Spleen (tissue), 11 donors: ENCODE results near the gene MBD2. TPM values are rescaled to one million over a fixed set of nuclear protein-coding genes. Genes with fewer than 3 reads are reported as not detected.

ENCODE experiments used
- DNase-seq: peaks from one replicate; pipeline ENCODE4 v3.0.0-alpha.2; 2020
- H3K27ac ChIP-seq, 8 donors: fragments of 200-600 bp; sonication (generic) in 7 of 8; 1 replicate in 4 of 8; 2 replicates in 4 of 8; pipeline versions ENCODE4 v1.5.0 to v1.8.0; 2016 to 2021; ENCODE audit warnings: inconsistent platforms in 4 of 8, mild to moderate bottlenecking in 4 of 8, moderate library complexity in 1 of 8
- H3K27me3 ChIP-seq, 7 donors: fragments of 200-600 bp; sonication (generic) in 6 of 7; replicated peaks in 1 of 7; 1 replicate in 4 of 7; 2 replicates in 3 of 7; pipeline versions ENCODE4 v1.5.0 to v1.8.0; 2016 to 2021; ENCODE audit warnings: inconsistent platforms in 3 of 7, mild to moderate bottlenecking in 1 of 7
- H3K36me3 ChIP-seq, 6 donors: fragments of 200-600 bp; sonication (generic) in 5 of 6; 1 replicate in 4 of 6; 2 replicates in 2 of 6; pipeline versions ENCODE4 v1.5.0 to v1.8.0; 2016 to 2021; ENCODE audit warnings: inconsistent platforms in 2 of 6
- H3K4me1 ChIP-seq, 6 donors: fragments of 200-600 bp; sonication (generic) in 5 of 6; 1 replicate in 3 of 6; 2 replicates in 3 of 6; pipeline versions ENCODE4 v1.5.0 to v1.8.0; 2016 to 2021; ENCODE audit warnings: inconsistent platforms in 3 of 6
- H3K4me3 ChIP-seq, 8 donors: fragments of 200-600 bp; sonication (generic) in 7 of 8; 1 replicate in 4 of 8; 2 replicates in 4 of 8; pipeline versions ENCODE4 v1.5.0 to v1.8.0; 2016 to 2021; ENCODE audit warnings: inconsistent platforms in 4 of 8, mild to moderate bottlenecking in 4 of 8, moderate library complexity in 2 of 8
- H3K9me3 ChIP-seq, 8 donors: fragments of 200-600 bp; sonication (generic) in 7 of 8; 1 replicate in 4 of 8; 2 replicates in 4 of 8; pipeline versions ENCODE4 v1.5.0 to v1.8.0; 2016 to 2021; ENCODE audit warnings: inconsistent platforms in 4 of 8
- POLR2A ChIP-seq, 3 donors: fragments of 450-650 bp; IDR thresholded peaks; one replicate each; pipeline ENCODE4 v1.5.1; 2017; ENCODE audit warnings: antibody characterized with exemption in 3 of 3, mild to moderate bottlenecking in 1 of 3
- POLR2AphosphoS5 ChIP-seq, 3 donors: sonication (generic); formaldehyde crosslinking; IDR thresholded peaks; one replicate each; pipeline ENCODE4 v1.5.1; 2017; ENCODE audit warnings: antibody characterized with exemption in 3 of 3
- WGBS, 5 donors: extraction: QIAGEN DNeasy Blood & Tissue Kit in 3 of 5; methylation state at CpG; one replicate each; pipeline versions ENCODE4 v1.1.5 to v1.1.7; 2013 to 2018; 5-methylcytosine and 5-hydroxymethylcytosine counted together
- intact Hi-C: fragments of 100-400 bp; cut with DNase I; formaldehyde crosslinking; loops from one replicate; pipeline ENCODE4 v1.15.0; 2023; ENCODE audit warnings: low total_unique reads
- polyA plus RNA-seq, 3 donors: library from polyadenylated mRNA; stranded (reverse); fragments of 200-250 nt; gene quantifications; one replicate each; pipeline ENCODE4 v1.2.1, GENCODE V29; 2013
- total RNA-seq, 7 donors: library from RNA; depleted of rRNA in 3 of 7; stranded (reverse); fragments of >200 nt in 3 of 7; fragmentation: NEBNext Ultra II Directional in 4 of 7; extraction: Animal tissue kit (Norgen Biotek cat#: 25700) in 4 of 7; gene quantifications; one replicate each; pipeline versions ENCODE4 v1.1.0 to v1.2.1, GENCODE V29; 2016 to 2021
- TF ChIP-seq, protein P1 (sequence below), 11 experiments: fragments of 200-600 bp in 7 of 11; fragments of 450-650 bp in 4 of 11; sonication (generic) in 4 of 11; IDR thresholded peaks in 8 of 11; conservative IDR thresholded peaks in 3 of 11; 1 replicate in 7 of 11; 2 replicates in 4 of 11; pipeline versions ENCODE4 v1.4.0 to v1.8.0; 2016 to 2021; ENCODE audit warnings: antibody characterized with exemption in 11 of 11, inconsistent platforms in 4 of 11, mild to moderate bottlenecking in 1 of 11
- donor health status: healthy with polysubstance abuse.
- donor health status: DM: no; HTN: no; CAD: no; lungs with moderate emphysema.
- donor health status: DM: no; HTN: no; CAD: no.
- donor health status: Bipolar disorder and iron deficiency.
- donor health status: healthy.
- donor health status: DM: no; HTN: no; CAD: no.
- donor health status: DM: yes; HTN: yes; CAD: no.

Gene MBD2
- total and polyA plus RNA-seq, 10 donors: 40.7 to 119 (median 54.9) TPM

DNA sequence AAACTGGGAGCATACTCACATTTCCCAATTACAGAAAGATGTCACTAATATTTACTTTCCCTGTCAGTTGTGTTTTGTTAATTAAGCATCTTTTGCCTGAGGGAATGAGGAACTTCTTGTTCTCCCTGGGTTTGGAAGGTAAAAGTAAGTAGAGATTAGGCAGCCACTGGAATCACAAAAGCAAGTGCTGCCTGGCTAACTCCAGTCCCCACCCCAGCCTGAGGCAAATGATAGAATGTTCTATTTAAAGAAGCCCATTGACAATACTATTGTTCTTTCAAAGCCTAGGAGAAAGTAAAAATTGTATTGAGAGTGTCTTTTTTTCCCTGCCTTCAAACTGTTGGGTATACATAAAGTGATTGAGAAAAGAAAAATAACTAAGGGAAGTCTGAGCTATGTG, 93.8 kb downstream of the MBD2 start:
- no peak for DNase-seq
- H3K4me3 ChIP-seq: no peak overlapping the region
- intact Hi-C loops: no loop called here
- H3K4me1 ChIP-seq: no peaks in the 10 kb centered on the region
- H3K9me3 ChIP-seq: no peaks in the 10 kb centered on the region
- H3K27ac ChIP-seq: no peak overlapping the region
- H3K36me3 ChIP-seq: no peaks in the 10 kb centered on the region
- no peaks in the 10 kb centered on the region for H3K27me3 ChIP-seq
- TF ChIP-seq POLR2AphosphoS5 (IDR thresholded peaks at IDR 0.05) (no peak), POLR2A (IDR thresholded peaks at IDR 0.05) (no peak)
- TF ChIP-seq, protein P1, sequence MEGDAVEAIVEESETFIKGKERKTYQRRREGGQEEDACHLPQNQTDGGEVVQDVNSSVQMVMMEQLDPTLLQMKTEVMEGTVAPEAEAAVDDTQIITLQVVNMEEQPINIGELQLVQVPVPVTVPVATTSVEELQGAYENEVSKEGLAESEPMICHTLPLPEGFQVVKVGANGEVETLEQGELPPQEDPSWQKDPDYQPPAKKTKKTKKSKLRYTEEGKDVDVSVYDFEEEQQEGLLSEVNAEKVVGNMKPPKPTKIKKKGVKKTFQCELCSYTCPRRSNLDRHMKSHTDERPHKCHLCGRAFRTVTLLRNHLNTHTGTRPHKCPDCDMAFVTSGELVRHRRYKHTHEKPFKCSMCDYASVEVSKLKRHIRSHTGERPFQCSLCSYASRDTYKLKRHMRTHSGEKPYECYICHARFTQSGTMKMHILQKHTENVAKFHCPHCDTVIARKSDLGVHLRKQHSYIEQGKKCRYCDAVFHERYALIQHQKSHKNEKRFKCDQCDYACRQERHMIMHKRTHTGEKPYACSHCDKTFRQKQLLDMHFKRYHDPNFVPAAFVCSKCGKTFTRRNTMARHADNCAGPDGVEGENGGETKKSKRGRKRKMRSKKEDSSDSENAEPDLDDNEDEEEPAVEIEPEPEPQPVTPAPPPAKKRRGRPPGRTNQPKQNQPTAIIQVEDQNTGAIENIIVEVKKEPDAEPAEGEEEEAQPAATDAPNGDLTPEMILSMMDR (IDR thresholded peaks at IDR 0.05 in 8 of 11, conservative IDR thresholded peaks at IDR 0.05 in 3 of 11): no peak

DNA sequence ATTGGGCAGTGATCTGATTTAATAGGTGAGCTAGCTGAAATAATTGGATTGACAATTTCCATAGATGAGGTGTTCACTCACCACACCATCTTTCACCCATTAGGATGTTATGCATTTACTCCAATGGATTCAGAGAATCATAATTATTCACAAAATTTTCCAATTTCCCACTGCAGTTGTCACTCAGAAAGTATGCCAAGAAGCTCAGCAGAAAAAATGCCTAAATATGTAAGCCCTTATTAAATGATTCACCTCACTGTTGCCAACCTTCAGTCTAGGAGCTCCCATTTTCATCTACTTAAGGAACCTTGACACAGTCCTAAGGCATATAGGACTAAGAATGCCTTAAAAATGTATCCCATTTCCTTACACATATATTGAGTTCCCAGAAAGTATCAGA, 94.3 kb downstream of the MBD2 start:
- Histone ChIP-seq H3K36me3 (no peaks in the 10 kb centered on the region), H3K9me3 (no peaks in the 10 kb centered on the region), H3K4me3 (no peak overlapping the region), H3K4me1 (no peaks in the 10 kb centered on the region), H3K27me3 (no peaks in the 10 kb centered on the region), H3K27ac (no peak overlapping the region)
- no peak for DNase-seq
- intact Hi-C loops: no loop called here
- TF ChIP-seq POLR2A (IDR thresholded peaks at IDR 0.05) (no peak), POLR2AphosphoS5 (IDR thresholded peaks at IDR 0.05) (no peak)
- TF ChIP-seq, protein P1 (IDR thresholded peaks at IDR 0.05 in 8 of 11, conservative IDR thresholded peaks at IDR 0.05 in 3 of 11): no peak

DNA sequence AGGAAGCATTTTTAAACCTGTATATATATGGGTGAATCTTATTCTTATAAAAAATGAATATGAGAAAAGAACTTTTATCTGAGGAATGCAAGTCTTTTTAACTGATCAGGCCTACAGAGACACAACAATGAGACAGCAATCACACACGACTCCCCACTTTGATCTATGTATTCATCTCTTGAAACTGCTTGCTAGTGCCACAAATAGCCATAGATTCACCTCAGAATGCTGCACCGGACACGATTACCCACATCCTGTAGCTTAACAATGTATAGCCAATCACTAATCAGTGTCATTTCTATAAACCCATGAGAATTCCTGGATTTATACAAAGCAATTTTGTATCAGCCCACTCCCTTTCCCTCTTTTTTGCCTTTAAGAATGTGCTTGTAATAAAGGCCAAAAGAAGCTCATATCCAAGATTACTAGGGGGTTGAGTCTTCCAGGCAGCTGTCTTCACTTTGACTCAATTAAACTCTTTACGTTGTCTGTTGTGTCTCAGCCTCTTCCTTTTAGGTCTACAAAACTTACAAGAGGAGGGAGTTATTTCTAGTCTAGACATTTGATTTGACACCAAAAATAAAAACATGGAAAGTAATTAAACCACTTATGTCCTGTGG, 94.9 kb downstream of the MBD2 start:
- intact Hi-C loops: no loop called here
- no peak overlapping the region for H3K27ac ChIP-seq
- H3K4me1 ChIP-seq: no peaks in the 10 kb centered on the region
- TF ChIP-seq POLR2A (IDR thresholded peaks at IDR 0.05): no peak
- no peak for TF ChIP-seq POLR2AphosphoS5 (IDR thresholded peaks at IDR 0.05)
- TF ChIP-seq, protein P1 (IDR thresholded peaks at IDR 0.05 in 8 of 11, conservative IDR thresholded peaks at IDR 0.05 in 3 of 11): no peak
- no peak for DNase-seq
- 45 to 64% (median 56%) methylated on average over 4 of the region's 4 CpGs for WGBS, 5 donors
- H3K9me3 ChIP-seq: no peaks in the 10 kb centered on the region
- H3K36me3 ChIP-seq: no peaks in the 10 kb centered on the region
- no peak overlapping the region for H3K4me3 ChIP-seq
- H3K27me3 ChIP-seq: no peaks in the 10 kb centered on the region

DNA sequence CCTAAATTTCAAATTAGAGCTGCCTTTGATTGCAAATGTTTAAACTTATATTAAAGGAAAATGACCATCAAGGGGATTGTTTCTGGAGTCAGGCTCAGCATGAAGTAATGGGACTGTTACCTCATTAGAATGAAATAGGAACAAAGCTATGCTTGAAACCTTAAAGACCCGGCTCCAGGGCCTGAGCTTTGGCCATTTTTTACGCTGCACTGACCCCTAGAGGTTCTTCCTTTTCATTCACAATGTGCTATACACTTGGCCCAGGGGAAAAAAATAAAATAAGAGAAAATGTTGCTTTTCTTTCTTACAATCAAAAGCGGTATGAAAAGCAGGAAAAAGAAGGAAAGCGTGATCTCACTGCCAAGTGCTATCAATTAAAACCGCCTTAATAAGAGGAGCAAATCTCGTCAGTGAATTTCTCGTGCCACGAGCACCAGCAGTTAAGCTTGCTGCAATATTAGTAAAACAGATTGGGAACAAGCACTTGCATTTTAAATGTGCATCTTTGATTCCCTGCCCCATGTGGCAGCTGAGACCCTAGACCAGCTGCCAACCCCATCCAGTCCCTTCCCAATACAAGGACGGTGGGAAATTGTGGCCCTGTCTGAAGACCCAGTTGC, 96.6 kb downstream of the MBD2 start:
- Histone ChIP-seq H3K36me3 (no peaks in the 10 kb centered on the region), H3K4me3 (no peak overlapping the region), H3K27ac (no peak overlapping the region), H3K4me1 (no peaks in the 10 kb centered on the region), H3K27me3 (no peaks in the 10 kb centered on the region), H3K9me3 (no peaks in the 10 kb centered on the region)
- DNase-seq: no peak
- TF ChIP-seq POLR2A (IDR thresholded peaks at IDR 0.05) (no peak), POLR2AphosphoS5 (IDR thresholded peaks at IDR 0.05) (no peak)
- TF ChIP-seq, protein P1 (IDR thresholded peaks at IDR 0.05 in 8 of 11, conservative IDR thresholded peaks at IDR 0.05 in 3 of 11): peak in 4 of 11 experiments; percentile 7 to 38 (median 22)
- WGBS, 5 donors: 73 to 78% (median 76%) methylated on average over 9 of the region's 9 CpGs
- intact Hi-C loops: no loop called here
